Prostate gland (tissue), 1 donor: Measurements from ENCODE around the gene VPS13A.

Source experiments
- POLR2A ChIP-seq: fragments of 450-650 bp; IDR thresholded peaks from one replicate; pipeline ENCODE4 v1.6.1; 2016; ENCODE audit warnings: antibody characterized with exemption, mild to moderate bottlenecking
- POLR2AphosphoS5 ChIP-seq: sonication (generic); formaldehyde crosslinking; IDR thresholded peaks from one replicate; pipeline ENCODE4 v1.6.1; 2017; ENCODE audit warnings: antibody characterized with exemption

- TF ChIP-seq POLR2A (no peak), POLR2AphosphoS5 (no peak)
These were observed 243.3 kb downstream of the VPS13A start for GRCh38 chr9:77420641-77421040.
